NT2/D1 (cell line): ENCODE measurements around the gene NLN.

ENCODE experiments used
- SUZ12 ChIP-seq: IDR thresholded peaks from 2 replicates; pipeline ENCODE4 v1.6.1; 2011; ENCODE audit not compliant: insufficient read length, insufficient read depth; ENCODE audit errors: extremely low read depth
- YY1 ChIP-seq: IDR thresholded peaks from 2 replicates; pipeline ENCODE4 v1.6.1; 2011; ENCODE audit not compliant: insufficient read length, insufficient read depth

DNA sequence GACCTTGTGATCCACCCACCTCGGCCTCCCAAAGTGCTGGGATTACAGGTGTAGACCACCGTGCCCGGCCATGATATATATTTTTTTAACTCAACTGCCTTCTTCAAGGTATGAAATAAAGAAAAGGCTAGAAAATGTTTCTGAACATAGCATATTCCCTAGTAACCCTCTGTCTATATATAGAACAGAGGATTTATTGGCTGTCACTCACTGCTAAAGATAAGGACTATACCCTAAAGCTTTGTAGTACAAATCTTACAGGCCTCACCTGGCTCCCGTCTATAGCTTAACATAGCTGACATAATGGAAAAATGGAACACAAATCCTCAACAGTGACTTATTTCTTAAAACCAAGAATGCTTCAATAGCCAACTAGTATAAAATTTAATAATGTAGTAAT, 14.3 kb upstream of the NLN start:
- TF ChIP-seq YY1 = no peak
- TF ChIP-seq SUZ12 = no peak
